NCI-H128 (cell line): ENCODE data around the gene RRBP1.
A peak's percentile ranks its signal among the peaks of the same experiment; 100 is the strongest.

Experiments used
- DNase-seq: peaks from one replicate; lab custom pipeline; 2025; ENCODE audit not compliant: unreplicated experiment; lab: John Stamatoyannopoulos, UW

Gene RRBP1

GRCh38 chr20:17576215-17576614 lies 105.8 kb downstream of the RRBP1 start:
- no peak for DNase-seq

- DNase-seq = no peak
Measured at GRCh38 chr20:17573463-17573862, 108.6 kb downstream of the RRBP1 start.

- DNase-seq = no peak
Measured at GRCh38 chr20:17572034-17572638, 109.9 kb downstream of the RRBP1 start.

- DNase-seq = no peak
Measured at GRCh38 chr20:17571153-17571527, 110.9 kb downstream of the RRBP1 start.

GRCh38 chr20:17570347-17571152 lies 111.5 kb downstream of the RRBP1 start:
- DNase-seq = peak; percentile 37

GRCh38 chr20:17569616-17570346 lies 112.3 kb downstream of the RRBP1 start, which contains the start of gene DSTN:
Gene DSTN (plus strand): TSS chr20:17570075. CDS start chr20:17570209, 134 bp downstream.
- DNase-seq = peak; percentile 91

GRCh38 chr20:17568972-17569521 lies 113.0 kb downstream of the RRBP1 start:
- no peak for DNase-seq

- no peak for DNase-seq
Measured at GRCh38 chr20:17568045-17568788, 113.8 kb downstream of the RRBP1 start.

GRCh38 chr20:17566345-17566744 lies 115.7 kb downstream of the RRBP1 start:
- DNase-seq = no peak

GRCh38 chr20:17565169-17565845 lies 116.7 kb downstream of the RRBP1 start:
- DNase-seq = no peak
